ENCODE measurements around the gene MPZL3. TPM values are rescaled to one million over a fixed set of nuclear protein-coding genes. Genes with fewer than 3 reads are reported as not detected.

The MPZL3 gene
- polyA plus RNA-seq, 1 of the 3 experiments (the other 2 are of a cell fraction): 0.38 TPM

- Histone ChIP-seq H3K4me3 (ENCODE audit: low read depth in 2 of 2, low read length in 1 of 2) (no peak overlapping the region), H3K4me1 (ENCODE audit: control insufficient read depth in 1 of 2, insufficient read depth in 2 of 2, low read depth in 1 of 2, low read length in 1 of 2) (peaks cover 0 to 5% of the 10 kb centered on the region in 2 experiments; a peak in 1 of 4 replicates), H3K9ac (no peak overlapping the region), H3K4me2 (no peak overlapping the region), H3K36me3 (replicated peaks in 1 of 2; ENCODE audit: control insufficient read depth in 1 of 2, insufficient read depth in 2 of 2, low read length in 1 of 2) (no peaks in the 10 kb centered on the region), H3K27me3 (ENCODE audit: insufficient read depth) (peaks cover 6% of the 10 kb centered on the region; the same call in 1 of the 2 replicates), H3K9me3 (no peaks in the 10 kb centered on the region), H3K79me2 (ENCODE audit: insufficient read depth) (no peaks in the 10 kb centered on the region), H3K27ac (ENCODE audit: low read depth in 2 of 2, low read length in 1 of 2) (no peak overlapping the region), H2AFZ (ENCODE audit: low read depth) (no peak overlapping the region), H3K9me2 (no peaks in the 10 kb centered on the region), H3F3A (replicated peaks; ENCODE audit: insufficient read depth) (peaks cover 13% of the 10 kb centered on the region), H4K20me1 (ENCODE audit: insufficient read depth) (no peaks in the 10 kb centered on the region)
- TF ChIP-seq CHD2 (IDR thresholded peaks at IDR 0.05; ENCODE audit: low read length, partially characterized antibody) (no peak), EP300 (IDR thresholded peaks at IDR 0.05; ENCODE audit: borderline replicate concordance in 1 of 2, low read depth in 1 of 2, low read length in 1 of 2) (no peak), EZH2phosphoT487 (IDR thresholded peaks at IDR 0.05; ENCODE audit: borderline replicate concordance, low read depth) (no peak), PBX3 (IDR thresholded peaks at IDR 0.05) (no peak), JUND (IDR thresholded peaks at IDR 0.05) (no peak), RFX5 (IDR thresholded peaks at IDR 0.05; ENCODE audit: low read length) (no peak), ELF1 (IDR thresholded peaks at IDR 0.05) (no peak), SMC3 (IDR thresholded peaks at IDR 0.05; ENCODE audit: low read depth, low read length) (no peak), POLR2AphosphoS5 (IDR thresholded peaks at IDR 0.05; ENCODE audit: low read depth, low read length) (no peak), NFIC (IDR thresholded peaks at IDR 0.05; ENCODE audit: borderline replicate concordance) (no peak), TAF1 (IDR thresholded peaks at IDR 0.05; ENCODE audit: borderline replicate concordance, low read depth, low read length) (no peak), REST (IDR thresholded peaks at IDR 0.05; ENCODE audit: low read depth, low read length) (no peak)
- ChIA-PET CTCF (interaction anchor here (1.2 kb wide), 1 partner anchor 60 kb away, joined by 3 read pairs; no protein-coding TSS in a partner anchor), POLR2A (no interaction called here)
- DNase-seq: no peak
Observed at GRCh38 chr11:118231461-118231860, 20.7 kb downstream of the MPZL3 start.

GRCh38 chr11:118230088-118230487 is 22.1 kb downstream of the MPZL3 start:
- no peak overlapping the region for H3K4me3 ChIP-seq (ENCODE audit: low read depth in 2 of 2, low read length in 1 of 2)
- peaks cover 6% of the 10 kb centered on the region; the same call in 1 of the 2 replicates for H3K27me3 ChIP-seq (ENCODE audit: insufficient read depth)
- no peaks in the 10 kb centered on the region for H3K9me3 ChIP-seq
- no peaks in the 10 kb centered on the region for H3K79me2 ChIP-seq (ENCODE audit: insufficient read depth)
- ChIA-PET POLR2A (no interaction called here), CTCF (interaction anchor here (0.6 to 1.0 kb wide), 3 partner anchors 27 to 372 kb away, joined by 3 to 4 read pairs (median 3); no protein-coding TSS in a partner anchor)
- peaks cover 0 to 5% of the 10 kb centered on the region in 2 experiments; a peak in 1 of 4 replicates for H3K4me1 ChIP-seq (ENCODE audit: control insufficient read depth in 1 of 2, insufficient read depth in 2 of 2, low read depth in 1 of 2, low read length in 1 of 2)
- no peak overlapping the region for H3K9ac ChIP-seq
- no peaks in the 10 kb centered on the region for H3K9me2 ChIP-seq
- H3K36me3 ChIP-seq (replicated peaks in 1 of 2; ENCODE audit: control insufficient read depth in 1 of 2, insufficient read depth in 2 of 2, low read length in 1 of 2): no peaks in the 10 kb centered on the region
- H3K27ac ChIP-seq (ENCODE audit: low read depth in 2 of 2, low read length in 1 of 2): 0 out of 4 replicates have a peak overlapping the region, but pooled peaks of 1 of the 2 experiments have one; percentile 11
- H3F3A ChIP-seq (replicated peaks; ENCODE audit: insufficient read depth): peaks cover 13% of the 10 kb centered on the region
- H2AFZ ChIP-seq (ENCODE audit: low read depth): no peak overlapping the region
- no peaks in the 10 kb centered on the region for H4K20me1 ChIP-seq (ENCODE audit: insufficient read depth)
- TF ChIP-seq EP300 (IDR thresholded peaks at IDR 0.05; ENCODE audit: borderline replicate concordance in 1 of 2, low read depth in 1 of 2, low read length in 1 of 2) (no peak), CTCF (IDR thresholded peaks at IDR 0.05) (no peak), EZH2phosphoT487 (IDR thresholded peaks at IDR 0.05; ENCODE audit: borderline replicate concordance, low read depth) (no peak)
- 61% methylated on average over 3 of the region's 3 CpGs for WGBS (ENCODE audit: low lambda C conversion rate)
- H3K4me2 ChIP-seq: peak overlapping the region; percentile 13; the same call in 1 of the 2 replicates
- no peak for DNase-seq

All from SK-N-SH (cell line).